GM20000 (cell line): Measurements from ENCODE around the gene MECP2.

Experiments used
- DNase-seq: peaks from one replicate; pipeline ENCODE4 v3.0.0; 2012; ENCODE audit warnings: low spot score
- TF ChIP-seq, protein P1 (sequence below): IDR thresholded peaks from 2 replicates; pipeline ENCODE4 v1.5.1; 2012; ENCODE audit warnings: mild to moderate bottlenecking, control low read depth; ENCODE audit errors: extremely low read depth, missing control alignments

MECP2 gene

DNA sequence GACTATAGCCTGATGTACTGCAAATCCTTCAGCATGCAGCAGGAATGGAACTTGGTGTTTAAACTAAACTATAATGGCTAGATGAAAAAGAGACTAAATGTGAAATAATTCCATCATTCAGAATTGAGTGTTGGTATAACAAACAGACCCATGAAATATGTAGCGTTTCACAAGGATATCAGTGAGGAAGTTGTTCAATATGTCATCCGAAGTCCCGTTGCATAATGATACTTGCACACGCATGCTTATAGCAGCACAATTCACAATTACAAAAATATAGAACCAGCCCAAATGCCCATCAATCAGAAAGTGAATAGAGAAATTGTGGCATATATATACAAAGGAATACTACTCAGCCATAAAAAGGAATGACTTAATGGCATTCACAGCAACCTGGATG lies 20.4 kb downstream of the MECP2 start:
- DNase-seq: no peak
- TF ChIP-seq, protein P1, sequence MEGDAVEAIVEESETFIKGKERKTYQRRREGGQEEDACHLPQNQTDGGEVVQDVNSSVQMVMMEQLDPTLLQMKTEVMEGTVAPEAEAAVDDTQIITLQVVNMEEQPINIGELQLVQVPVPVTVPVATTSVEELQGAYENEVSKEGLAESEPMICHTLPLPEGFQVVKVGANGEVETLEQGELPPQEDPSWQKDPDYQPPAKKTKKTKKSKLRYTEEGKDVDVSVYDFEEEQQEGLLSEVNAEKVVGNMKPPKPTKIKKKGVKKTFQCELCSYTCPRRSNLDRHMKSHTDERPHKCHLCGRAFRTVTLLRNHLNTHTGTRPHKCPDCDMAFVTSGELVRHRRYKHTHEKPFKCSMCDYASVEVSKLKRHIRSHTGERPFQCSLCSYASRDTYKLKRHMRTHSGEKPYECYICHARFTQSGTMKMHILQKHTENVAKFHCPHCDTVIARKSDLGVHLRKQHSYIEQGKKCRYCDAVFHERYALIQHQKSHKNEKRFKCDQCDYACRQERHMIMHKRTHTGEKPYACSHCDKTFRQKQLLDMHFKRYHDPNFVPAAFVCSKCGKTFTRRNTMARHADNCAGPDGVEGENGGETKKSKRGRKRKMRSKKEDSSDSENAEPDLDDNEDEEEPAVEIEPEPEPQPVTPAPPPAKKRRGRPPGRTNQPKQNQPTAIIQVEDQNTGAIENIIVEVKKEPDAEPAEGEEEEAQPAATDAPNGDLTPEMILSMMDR: no peak

DNA sequence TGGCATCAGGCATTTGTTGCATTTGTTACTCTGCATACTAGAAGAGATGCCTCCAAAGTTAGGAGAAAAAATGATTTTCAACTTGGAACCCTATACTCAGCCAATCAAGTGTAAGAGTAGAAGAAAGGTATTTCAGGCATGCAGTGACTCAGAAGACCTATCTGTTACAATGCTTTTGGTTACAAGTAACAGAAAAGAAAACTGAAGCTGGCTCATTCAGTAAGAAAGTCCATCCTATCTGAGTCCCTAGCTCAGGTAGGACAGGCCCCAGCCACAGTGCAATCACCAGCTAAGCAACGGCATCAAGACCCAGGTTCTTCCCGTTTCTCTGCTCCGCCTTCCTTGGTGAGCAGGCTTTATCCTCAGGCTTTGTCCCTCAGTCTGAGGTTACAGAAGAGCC lies 23.3 kb downstream of the MECP2 start:
- TF ChIP-seq, protein P1: no peak
- DNase-seq: no peak

DNA sequence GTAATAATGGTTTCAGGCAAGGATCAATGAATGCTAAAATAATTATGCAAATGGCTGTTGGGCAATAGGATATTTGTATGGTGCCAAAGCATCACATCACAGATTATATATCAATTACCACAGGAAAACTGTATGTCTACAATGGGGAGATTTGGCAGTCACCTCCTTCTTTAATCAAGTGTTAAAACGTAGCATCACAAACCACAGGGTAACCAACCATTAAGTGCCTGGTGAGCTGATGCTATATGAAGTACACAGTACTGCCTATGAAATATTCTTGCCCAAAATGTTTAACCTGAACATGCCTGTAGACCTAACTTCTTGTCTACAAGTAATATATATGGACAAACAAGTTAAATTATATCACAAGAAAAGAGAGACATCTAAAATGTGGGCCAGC lies 25.3 kb downstream of the MECP2 start:
- TF ChIP-seq, protein P1: no peak
- no peak for DNase-seq

DNA sequence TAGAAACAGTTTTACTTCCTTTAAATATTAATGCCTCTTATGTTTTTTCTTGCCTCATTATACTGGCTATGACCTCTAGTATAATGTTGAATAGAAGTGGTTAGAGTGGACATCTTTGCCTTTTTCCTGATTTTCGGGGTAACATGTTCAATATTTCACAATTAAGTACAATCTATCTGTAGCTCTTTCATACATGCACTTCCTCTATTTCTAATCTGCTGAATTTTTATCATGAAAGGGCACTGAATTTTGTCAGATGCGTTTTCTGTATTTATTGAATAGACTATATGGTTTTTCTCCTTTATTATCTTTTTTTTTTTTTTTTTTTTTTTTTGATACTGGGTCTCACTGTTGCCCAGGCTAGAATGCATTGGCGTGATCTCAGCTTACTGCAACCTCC lies 29.0 kb downstream of the MECP2 start:
- TF ChIP-seq, protein P1: no peak
- no peak for DNase-seq

DNA sequence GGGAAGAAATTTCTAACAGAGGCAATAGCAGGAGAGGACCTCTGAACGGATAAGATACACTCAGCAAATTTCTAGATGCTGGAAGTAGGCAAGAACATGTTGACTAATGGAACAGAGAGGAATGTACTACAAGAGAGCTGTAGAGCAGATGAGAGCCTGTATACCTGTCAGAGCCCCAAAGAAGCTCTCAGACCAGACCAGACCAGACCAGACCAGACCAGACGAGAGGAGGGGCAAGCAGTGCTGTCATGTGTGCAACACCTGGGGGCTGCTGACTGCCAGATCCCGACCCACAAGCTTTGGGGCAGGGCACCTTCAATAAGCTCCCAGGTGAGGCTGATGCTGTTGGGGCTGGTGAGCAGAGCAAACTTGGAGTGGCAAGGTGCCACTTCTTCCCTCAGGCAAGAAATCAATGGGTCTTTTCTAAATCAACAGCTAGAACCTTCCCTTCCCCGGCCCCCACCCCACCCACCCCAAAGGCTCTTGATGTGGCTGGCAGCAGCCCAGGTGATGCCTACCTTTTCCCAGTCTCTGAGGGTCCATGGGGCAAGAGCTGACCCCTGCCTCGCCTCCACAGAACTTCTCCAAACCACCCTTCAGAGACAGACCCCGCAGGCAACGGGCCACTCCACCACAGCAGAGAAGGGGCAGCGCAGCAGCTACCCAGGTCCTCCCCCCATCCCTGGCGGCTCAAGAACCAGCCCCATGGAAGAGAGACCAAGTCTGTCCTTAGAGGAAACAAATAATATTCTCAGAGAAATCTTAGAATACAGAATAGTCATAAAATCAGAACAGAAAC lies 32.7 kb downstream of the MECP2 start:
- no peak for DNase-seq
- TF ChIP-seq, protein P1: no peak

DNA sequence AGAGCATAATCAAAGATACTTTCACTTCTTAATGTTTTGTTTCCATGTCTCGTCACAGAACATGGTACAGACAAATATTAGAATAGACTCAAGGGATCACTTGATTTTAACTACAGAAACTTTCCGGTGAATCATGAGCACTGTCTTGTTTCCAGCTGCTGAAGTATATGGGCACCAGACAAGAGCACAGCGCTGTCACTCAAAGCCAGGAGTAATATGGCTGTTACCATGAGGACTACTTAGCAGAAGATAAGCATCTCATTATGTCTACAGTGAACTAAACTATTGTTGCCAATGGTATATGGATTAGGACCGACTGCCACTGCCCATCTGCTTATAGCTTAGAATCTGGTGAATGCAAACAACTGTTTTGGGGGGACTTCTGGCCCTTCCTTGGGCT lies 34.3 kb downstream of the MECP2 start:
- TF ChIP-seq, protein P1: no peak

DNA sequence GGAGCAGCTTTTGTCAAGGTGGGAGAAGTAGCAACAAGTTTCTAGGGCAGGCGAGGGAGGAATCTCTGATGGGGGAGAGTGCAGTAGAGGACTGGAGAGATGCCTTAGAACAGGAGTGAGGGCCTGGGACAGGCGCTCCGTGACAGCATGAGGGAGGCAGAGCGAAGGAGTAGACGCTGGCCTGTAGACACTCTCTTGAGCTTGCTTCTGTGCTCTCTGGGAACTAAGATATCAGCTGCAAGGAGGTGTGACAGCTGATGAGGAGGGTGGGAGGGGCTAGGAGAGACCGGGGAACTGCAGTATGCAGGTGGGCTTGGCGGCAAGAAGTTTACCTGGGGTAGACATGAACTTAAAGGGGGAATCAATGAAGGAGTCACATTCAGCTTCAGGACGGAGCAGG lies 35.7 kb downstream of the MECP2 start:
- DNase-seq: no peak
- TF ChIP-seq, protein P1: no peak

More for the DNA sequence above, 34.3 kb downstream of the MECP2 start:
- DNase-seq: no peak
